Dedifferentiated amniotic fluid mesenchymal stem cell (primary cell): Measurements from ENCODE around the gene MYO19.

Experiments used
- DNase-seq: peaks from one replicate; pipeline ENCODE4 v3.0.0-alpha.2; 2016; ENCODE audit errors: extremely low spot score

MYO19 gene, protein sequence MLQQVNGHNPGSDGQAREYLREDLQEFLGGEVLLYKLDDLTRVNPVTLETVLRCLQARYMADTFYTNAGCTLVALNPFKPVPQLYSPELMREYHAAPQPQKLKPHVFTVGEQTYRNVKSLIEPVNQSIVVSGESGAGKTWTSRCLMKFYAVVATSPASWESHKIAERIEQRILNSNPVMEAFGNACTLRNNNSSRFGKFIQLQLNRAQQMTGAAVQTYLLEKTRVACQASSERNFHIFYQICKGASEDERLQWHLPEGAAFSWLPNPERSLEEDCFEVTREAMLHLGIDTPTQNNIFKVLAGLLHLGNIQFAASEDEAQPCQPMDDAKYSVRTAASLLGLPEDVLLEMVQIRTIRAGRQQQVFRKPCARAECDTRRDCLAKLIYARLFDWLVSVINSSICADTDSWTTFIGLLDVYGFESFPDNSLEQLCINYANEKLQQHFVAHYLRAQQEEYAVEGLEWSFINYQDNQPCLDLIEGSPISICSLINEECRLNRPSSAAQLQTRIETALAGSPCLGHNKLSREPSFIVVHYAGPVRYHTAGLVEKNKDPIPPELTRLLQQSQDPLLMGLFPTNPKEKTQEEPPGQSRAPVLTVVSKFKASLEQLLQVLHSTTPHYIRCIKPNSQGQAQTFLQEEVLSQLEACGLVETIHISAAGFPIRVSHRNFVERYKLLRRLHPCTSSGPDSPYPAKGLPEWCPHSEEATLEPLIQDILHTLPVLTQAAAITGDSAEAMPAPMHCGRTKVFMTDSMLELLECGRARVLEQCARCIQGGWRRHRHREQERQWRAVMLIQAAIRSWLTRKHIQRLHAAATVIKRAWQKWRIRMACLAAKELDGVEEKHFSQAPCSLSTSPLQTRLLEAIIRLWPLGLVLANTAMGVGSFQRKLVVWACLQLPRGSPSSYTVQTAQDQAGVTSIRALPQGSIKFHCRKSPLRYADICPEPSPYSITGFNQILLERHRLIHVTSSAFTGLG

DNA sequence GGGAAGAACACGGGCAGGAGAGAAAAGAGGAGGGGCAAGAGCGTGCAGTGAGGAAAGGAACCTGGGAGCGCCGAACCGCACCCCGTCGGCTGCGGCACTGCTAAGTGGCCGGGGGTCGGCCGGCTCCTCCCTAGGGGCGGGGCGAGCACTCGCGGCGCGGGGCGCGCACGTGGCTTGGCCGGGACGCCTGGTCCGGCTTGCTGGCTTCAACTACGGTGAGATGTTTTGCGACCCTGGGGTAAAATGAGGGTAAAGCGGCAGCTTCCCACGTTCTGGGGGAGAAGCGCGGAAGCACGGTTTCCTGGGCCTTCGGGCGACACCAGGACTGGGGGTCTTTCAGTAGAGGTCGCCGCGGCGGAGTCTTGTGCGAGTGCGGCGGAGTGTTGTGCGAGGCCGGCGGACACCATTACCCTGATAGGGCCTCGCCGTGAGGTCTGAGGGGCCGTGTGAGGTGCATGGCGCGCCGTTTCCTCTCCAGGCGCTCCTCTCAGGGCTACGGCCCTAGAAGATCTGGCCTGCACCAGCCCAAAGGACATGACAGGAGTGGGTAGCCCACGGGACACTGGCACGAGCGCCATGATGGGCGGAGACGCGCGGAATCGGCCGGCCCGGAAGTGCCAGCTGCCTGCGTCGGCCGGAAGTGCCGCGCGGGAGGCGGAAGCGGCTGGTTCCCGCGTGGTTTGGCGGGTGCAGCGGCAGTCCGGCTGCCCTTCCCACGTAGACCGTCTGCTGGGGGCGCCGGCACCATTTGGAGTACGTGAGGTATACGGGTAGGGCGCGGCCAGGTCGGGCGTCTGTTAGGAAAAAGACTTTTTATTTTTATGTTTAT, at the start of gene MYO19, which contains the start of gene PIGW:
TSS of gene MYO19 (minus strand) at position 29 of the 829 bp plus-strand sequence. CDS start 2,330 bp downstream, outside the sequence.
TSS of gene PIGW (plus strand) at position 148 of the 829 bp plus-strand sequence. CDS start 2,115 bp downstream, outside the sequence.
- DNase-seq = peak; percentile 78

DNA sequence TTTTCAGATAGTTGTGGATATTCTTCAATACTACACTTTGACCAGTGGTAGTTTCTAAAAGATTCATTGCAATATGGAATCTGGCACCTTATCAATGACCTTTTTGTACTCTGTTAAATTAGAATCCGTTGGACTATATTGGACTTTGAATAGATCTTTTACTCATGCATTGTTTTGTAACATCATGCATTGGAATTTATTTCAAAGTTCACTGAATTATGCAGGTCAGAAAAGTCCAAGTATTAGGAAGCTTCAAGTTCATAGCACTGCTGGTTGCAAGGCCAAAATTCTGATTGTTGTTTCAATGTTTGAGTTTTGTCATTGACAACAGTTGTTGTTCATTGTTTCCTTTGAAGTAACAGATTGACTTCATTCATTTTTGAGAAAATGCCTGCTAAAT, 49.1 kb upstream of the MYO19 start:
- no peak for DNase-seq

DNA sequence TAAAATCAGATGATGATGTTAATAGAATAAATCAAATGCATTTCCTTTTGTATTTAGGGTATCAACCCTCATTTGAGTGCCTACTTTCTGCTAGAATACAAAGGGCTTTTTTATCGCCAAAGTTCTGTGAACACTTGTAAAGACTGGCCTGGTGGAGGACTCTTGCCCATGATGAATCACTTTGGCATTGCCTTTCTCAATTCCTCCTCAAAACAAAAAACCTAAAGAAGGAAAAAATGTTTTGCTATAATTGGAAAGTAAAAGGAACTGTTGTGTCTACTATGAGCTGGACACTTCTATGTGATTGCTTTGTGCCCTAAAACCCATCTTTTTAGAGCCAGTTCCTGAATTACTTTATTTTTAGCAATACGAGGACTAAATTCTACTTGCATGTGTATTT, 44.0 kb upstream of the MYO19 start:
- DNase-seq = no peak

DNA sequence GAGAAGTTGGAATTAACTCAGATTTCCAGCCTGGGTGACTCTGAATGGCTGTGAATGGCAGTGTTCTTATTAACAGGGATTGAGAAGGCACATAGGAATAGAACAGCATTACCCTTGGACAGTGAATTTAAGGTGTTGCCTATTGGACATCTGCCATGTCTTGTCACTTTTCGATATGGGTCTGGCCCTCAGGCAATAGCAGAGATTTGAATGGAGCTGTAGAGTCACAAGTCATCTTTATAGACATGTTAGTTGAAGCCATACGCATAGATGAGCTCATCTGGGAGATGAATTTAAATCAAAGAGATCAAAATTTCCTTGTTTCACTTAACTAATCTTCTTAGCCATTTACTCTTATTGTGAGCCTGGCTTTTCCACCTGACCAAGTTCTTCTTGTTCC, 42.1 kb upstream of the MYO19 start:
- DNase-seq = no peak

DNA sequence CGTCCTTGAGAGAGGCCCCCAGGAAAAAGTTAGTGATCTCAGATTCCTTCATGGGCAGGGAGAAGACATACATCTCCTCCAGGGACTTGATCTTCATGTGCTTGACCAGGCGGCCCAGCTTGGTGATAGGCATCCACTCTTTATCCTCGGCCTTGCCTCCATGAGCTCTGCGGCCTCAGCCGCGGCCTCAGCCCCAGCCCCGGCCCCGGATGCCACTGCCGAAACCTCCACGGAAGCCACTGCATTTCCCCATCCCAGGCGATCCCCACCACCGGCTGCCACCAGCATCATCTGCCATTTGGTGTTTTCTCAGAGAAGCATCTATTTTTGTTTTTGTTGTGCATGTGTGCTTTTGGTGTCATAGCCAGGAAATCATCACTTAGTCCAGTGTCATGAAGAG, 40.4 kb upstream of the MYO19 start:
- no peak for DNase-seq

DNA sequence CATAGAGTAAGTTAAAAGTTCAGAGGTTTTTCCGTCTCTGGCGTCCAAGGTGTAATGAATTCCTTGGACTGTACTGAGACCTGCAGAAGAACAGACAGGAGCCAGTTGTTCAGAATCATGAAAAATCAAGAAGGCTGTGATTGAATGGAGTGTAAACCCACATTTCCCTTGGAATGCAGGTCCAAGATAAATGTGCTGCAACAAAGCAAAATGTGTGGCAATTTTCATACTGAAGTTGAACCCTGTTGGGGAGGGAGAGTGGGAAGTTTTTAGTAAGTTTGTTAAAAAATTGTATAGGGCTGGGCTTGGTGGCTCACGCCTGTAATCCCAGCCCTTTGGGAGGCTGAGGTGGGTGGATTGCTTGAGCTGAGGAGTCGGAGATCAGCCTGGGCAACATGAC, 31.4 kb upstream of the MYO19 start:
- no peak for DNase-seq

DNA sequence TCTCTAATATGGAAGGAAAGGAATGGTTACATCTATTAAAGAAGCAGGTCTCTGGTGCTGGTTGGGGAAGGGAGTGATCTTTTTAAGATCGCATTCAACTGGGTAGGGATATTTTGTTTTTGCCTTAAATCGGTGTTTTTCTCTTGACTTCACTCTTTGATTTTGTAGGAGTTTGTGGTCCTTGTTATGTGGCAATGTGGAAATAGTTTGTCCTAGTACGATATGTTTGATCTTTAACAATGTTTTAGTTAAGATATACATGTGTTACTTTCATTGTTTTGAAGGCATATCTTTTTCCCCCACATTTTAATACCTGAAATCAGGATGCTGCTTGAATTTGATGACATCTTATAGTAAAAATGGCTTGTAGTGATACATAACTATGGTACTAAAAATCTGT, 18.8 kb upstream of the MYO19 start:
- DNase-seq = no peak

DNA sequence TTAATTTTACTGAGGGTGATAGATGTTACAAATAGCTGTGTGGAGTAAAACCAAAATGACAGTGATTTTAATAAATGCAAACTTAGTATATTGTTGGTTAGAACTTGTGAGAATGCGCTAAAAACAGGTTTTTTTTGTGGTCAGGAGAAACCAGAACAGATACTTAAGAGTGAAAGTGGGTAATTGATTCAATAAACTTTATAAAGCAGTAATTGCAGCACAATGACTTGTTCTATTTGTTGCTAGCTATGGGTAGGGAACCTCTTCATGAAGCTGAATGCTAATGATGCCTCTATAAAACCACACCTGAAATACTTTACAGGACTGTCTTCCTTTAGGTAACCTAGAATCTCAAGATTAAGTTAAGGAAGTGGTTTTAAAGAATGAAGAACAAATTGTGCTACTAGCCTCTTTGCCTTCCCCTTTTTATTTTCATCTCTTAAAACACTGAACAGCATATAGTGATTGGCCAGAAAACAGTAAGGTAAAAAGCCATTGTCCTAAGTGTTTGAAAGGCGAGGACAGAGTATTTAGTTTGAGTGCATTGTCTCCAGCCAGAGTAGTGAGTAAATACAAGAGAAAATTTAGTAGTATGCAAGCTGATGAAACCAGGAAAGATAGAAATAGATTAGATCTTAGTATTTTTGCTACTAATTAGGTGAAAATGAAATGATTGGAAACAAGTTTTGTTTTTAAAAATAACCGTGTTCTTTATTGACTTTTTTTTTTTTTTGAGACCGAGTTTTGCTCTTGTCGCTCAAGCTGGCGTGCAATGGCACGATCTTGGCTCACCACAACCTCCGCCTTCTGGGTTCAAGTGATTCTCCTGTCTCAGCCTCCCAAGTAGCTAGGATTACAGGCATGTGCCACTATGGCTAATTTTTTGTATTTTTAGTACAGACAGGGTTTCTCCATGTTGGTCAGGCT, 16.1 kb upstream of the MYO19 start:
- DNase-seq = no peak

DNA sequence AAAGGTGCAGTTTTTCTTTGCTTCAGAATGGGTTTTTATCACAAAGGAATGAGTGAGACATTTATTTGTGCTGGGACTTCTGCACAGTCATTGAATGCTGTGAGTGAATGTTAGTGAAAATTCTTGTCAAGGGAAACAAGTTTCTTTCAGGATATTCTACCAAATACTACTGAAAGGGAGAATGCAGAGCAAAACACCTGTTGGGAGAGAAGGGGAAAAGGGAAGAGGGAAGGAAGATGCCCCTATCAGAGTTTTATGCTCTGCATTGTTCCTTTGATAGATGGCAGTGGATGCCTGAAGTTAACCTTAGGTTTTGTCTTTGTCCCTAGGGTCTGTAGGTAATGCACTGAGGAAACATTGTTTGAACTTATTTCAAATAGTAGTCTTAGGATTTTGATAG, 13.1 kb upstream of the MYO19 start:
- no peak for DNase-seq

DNA sequence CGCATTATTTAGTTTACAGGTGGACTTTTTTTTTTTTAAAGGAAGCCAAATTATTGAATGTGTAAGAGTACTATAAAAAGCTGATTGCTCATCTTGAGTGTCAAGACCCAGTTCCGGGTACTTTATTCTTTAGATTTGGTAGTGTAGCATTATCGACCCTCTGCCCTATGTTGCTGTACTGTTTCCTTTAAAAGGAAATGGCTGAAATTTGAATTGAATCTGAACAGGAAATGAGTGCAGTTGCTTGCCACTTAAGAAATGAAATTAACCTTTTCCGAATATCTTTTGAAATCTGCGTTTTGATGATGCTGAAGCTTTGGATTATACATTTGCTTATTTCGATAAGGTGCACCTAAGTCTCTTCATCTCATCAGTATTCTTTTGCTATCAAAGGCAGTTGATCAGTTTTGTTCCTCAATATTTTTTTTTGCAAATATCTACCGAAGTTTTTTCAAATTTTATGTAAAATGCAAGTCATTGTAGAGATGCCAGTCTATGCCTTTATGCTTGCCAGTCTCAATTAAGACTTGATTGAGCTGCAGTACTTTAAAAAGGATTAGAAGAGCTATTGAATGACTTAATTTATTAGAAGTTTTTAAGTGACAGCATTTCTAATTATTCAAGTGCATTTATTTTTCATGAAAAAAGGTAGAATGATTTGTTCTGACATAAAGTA, 11.9 kb upstream of the MYO19 start:
- no peak for DNase-seq

DNA sequence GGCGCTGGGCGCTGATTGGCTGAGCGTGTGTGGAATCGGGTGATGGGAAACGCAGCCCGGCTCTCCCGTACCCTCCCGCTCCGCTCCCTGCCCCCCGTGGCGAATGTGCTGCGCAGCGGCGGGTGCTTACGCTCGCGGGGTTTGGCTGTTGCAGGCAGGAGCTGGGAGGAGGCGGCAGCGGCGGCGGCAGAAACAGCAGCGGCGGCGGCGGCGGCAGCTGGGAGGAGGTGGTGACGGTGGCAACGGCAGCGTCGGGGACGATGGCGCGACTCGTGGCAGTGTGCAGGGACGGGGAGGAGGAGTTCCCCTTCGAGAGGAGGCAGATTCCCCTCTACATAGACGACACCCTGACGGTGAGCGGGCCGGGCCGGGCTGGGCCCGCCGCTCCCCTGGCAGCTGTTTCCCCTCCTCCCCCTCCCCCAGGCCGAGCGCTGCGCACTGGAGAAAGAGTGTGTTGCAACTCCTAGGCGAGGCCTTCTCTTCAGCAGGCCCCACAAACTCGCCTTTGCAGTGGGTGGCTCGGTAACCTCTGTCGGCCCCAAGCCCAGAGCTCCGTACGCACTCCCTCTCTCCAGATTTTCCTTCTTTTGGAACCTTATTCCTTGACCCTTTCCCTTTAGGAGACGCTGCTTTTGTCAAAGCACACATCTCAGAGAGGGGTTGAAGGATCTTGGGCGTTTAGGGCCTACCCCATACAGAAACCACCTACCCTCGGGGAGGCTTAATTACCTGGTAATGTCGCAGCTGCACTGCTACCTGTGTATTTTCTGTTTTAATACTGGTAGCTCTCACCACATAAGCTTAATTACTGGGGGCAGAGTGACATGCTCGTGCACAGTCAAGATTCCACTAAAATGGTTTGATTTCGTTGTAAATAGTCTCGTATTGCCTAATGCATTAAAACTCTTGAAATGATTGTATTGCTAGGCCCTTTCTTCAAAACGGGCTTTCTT, 11.1 kb upstream of the MYO19 start:
- DNase-seq = peak; percentile 98

DNA sequence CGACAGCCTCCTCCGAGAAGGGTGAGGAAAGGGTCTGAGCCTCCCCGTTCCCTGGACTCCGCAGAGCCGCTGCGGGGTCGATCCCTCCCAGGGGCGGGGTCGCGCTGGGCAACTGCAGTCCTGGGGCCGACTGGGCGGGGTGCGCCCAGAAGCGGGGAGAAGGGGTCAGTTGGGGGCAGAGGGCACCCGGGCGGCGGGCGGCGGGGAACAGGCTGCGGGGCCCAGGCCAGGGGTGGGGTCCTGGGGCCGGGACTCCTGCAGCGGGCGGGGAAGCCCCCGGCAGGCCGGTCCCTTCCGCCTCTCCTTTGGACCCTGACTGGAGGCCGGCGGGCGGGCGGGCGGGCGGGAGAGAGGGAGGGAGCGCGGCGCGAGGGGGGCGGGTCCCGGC, 10.4 kb upstream of the MYO19 start:
- DNase-seq = no peak

DNA sequence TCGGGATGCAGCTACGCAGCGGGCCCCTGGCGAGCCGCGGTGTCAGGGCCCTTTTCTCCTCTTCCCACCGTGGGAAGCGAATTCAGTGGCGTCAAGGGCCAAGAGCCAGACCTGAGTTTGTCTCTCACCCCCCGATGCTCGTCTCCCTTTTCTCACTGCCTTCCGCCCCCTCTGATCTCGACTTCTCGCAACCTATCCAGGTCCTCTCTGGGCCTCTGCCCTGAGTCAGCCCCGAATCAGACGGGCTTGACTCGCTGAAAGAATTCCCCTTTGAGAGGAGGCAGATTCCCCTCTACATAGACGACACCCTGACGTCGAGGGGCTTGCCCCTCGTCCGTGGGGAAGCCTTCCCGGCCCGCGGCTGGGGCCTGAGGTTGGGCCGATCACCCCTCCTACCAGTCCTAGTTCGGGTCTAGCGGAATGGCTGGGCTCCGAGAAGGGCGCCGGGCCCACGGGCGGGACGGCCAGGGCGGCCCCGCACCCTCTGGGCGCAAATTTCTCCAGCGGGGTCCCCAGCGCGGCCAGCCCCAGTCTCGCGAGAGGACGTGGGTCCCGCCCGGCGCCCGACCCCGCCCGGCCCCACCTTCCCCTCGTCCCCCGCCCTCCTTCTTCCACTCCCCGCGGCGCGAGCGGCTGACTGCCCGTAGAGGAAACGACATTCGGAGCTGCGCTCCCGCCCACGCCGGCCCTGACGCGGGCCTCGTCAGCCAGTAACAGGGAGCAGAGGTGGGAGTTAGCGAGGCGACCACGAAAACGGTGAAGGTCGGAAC, 9.8 kb upstream of the MYO19 start, which contains the start of gene GGNBP2:
TSS of gene GGNBP2 (plus strand) at position 613 of the 770 bp plus-strand sequence. CDS start 806 bp downstream, outside the sequence.
- peak; percentile 97 for DNase-seq

DNA sequence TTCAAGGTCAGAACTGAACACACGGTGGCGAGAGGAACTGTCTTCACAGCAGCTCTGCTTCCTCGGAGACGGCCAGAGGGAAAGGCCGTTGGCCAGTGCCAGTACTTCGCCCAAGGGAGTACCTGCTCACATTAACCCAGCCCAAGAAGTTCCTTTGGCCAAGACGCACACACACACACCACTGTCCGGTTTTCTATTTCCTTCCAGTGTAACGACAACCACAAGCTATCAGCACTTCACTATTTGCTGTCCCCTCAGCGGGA, 9.3 kb upstream of the MYO19 start:
- DNase-seq = no peak

DNA sequence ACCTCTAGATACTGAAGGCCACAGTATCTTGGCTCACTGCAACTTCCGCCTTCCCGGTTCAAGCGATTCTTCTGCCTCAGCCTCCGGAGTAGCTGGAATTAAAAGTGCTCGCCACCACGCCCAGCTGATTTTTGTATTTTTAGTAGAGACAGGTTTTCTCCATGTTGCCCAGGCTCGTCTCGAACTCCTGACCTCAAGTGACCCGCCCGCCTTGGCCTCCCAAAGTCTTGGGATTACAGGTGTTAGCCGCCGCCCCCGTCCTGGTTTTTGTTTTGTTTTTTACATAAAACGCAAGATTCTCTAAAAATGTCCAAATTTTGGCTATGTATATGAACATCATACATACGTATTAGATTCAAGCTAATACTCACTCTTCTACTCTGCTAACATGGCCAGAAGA, 8.1 kb upstream of the MYO19 start:
- no peak for DNase-seq

DNA sequence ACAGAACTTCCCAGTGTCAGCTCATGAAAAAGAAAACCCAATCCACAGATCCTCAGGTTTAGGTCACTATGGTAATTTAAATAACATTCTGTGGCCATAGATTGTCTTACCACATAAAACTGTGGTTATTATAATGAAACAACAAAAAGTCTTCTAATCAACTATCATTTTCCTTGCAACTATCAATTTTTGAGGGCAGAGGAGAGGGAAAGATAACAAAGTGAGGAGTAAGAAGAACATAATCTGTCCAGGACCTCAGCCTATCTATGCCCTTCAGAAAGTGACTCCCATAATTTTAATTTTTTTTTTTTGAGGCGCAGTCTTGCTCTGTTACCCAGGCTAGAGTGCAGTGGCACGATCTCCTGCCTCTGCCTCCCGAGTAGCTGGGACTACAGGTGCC, 6.0 kb upstream of the MYO19 start:
- DNase-seq = no peak

DNA sequence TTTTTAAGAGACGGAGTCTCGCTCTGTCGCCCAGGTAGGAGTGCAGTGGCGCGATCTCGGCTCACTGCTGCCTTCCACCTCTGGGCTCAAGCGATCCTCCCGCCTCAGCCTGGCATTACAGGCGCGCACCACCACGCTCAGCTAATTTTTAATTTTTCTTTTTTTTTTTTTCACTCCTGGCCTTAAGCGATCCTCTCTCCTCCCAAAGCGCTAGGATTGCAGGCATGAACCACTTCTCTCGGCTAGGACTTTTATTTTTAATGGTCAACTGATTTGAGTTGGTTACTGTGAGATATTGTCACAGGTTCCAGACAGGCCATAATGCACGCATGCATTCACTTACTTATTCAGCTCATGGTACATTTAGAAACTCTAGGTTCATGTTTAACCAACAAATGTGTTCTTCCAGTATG, 1.0 kb upstream of the MYO19 start:
- no peak for DNase-seq
